GM12878 (cell line): ENCODE data around the gene NDRG2. TPM values are rescaled to one million over a fixed set of nuclear protein-coding genes. Genes with fewer than 3 reads are reported as not detected.

ENCODE experiments used
- ATAC-seq: fragments of 200-7000 bp; cut with Tn5 transposase; 3 replicates; pipeline ENCODE4 v1.9.1; 2020; ENCODE audit warnings: mild to moderate bottlenecking, moderate library complexity
- BruUV-seq: library from RNA; stranded (reverse); fragments of 400-500 nt; replicated peaks from 2 replicates; lab custom pipeline; 2021; lab: Mats Ljungman, UMichigan
- CTCF ChIA-PET: fragments of 300-600 bp; sonication (Branson Sonifier 250); formaldehyde crosslinking; extraction: SDS; loops from one replicate; lab custom pipeline; 2021; ENCODE audit warnings: inconsistent platforms; lab: Yijun Ruan, JAX
- POLR2A ChIA-PET: fragments of 350-600 bp; formaldehyde crosslinking; extraction: SDS; loops from one replicate; lab custom pipeline; 2021; ENCODE audit warnings: inconsistent platforms; lab: Charles Lee
- RAD21 ChIA-PET: fragments of 300-600 bp; sonication (Branson Sonifier 250); formaldehyde crosslinking; loops from one replicate; lab custom pipeline; 2023; ENCODE audit warnings: antibody characterized with exemption; ENCODE audit not compliant: unreplicated experiment; lab: Charles Lee
- SMC1A ChIA-PET: fragments of 300-600 bp; sonication (Branson Sonifier 250); formaldehyde crosslinking; loops from one replicate; lab custom pipeline; 2023; ENCODE audit not compliant: unreplicated experiment, uncharacterized antibody; lab: Charles Lee
- DNase-seq: peaks from one replicate; pipeline ENCODE4 v3.0.0-alpha.2; 2011; ENCODE audit warnings: low read depth, low spot score
- FAIRE-seq: peaks from 3 replicates; lab custom pipeline; 2011; peaks lifted over from hg19 to GRCh38; lab: Jason Lieb, UNC
- H2AFZ ChIP-seq: 2 replicates; pipeline ENCODE4 v1.6.0; 2011; ENCODE audit warnings: low read depth, low read length, control low read depth; ENCODE audit not compliant: control insufficient read depth
- H3K27ac ChIP-seq: 2 replicates; pipeline ENCODE4 v1.5.1; 2011; ENCODE audit warnings: control low read depth; ENCODE audit not compliant: control insufficient read depth, insufficient read depth
- H3K27me3 ChIP-seq, 2 experiments: replicated peaks in 1 of 2; 2 replicates each; pipeline versions ENCODE4 v1.6.0 to v1.6.1; 2011; ENCODE audit warnings: low read length in 1 of 2; ENCODE audit not compliant: control insufficient read depth in 2 of 2, insufficient read depth in 2 of 2
- H3K36me3 ChIP-seq, 2 experiments: 2 replicates each; pipeline ENCODE4 v1.5.1; 2011; ENCODE audit warnings: low read length in 1 of 2; ENCODE audit not compliant: control insufficient read depth in 2 of 2, insufficient read depth in 2 of 2
- H3K4me1 ChIP-seq: 2 replicates; pipeline ENCODE4 v1.6.1; 2011; ENCODE audit warnings: mild to moderate bottlenecking, low read length, moderate library complexity, mixed read lengths; ENCODE audit not compliant: control insufficient read depth, insufficient read depth
- H3K4me2 ChIP-seq: 2 replicates; pipeline ENCODE4 v1.6.0; 2011; ENCODE audit warnings: control low read depth; ENCODE audit not compliant: control insufficient read depth, insufficient read depth
- H3K4me3 ChIP-seq: fragments of 200-600 bp; sonication (generic); 2 replicates; pipeline ENCODE4 v1.5.1; 2016
- H3K79me2 ChIP-seq: 2 replicates; pipeline ENCODE4 v1.6.0; 2011; ENCODE audit warnings: low read length; ENCODE audit not compliant: control insufficient read depth, insufficient read depth
- H3K9ac ChIP-seq: 2 replicates; pipeline ENCODE4 v1.8.0; 2011; ENCODE audit warnings: low read length, control low read depth, mixed read lengths; ENCODE audit not compliant: control insufficient read depth, insufficient read depth
- H3K9me3 ChIP-seq: replicated peaks from 3 replicates; pipeline ENCODE4 v1.5.1; 2011; ENCODE audit warnings: mild to moderate bottlenecking, low read length; ENCODE audit not compliant: control insufficient read depth, insufficient read depth
- H4K20me1 ChIP-seq: 2 replicates; pipeline ENCODE4 v1.6.0; 2011; ENCODE audit not compliant: control insufficient read depth, insufficient read depth
- BHLHE40 ChIP-seq, 2 experiments: fragments of 450-650 bp in 1 of 2; IDR thresholded peaks; 2 replicates each; pipeline ENCODE4 v1.6.1; 2011 to 2017; ENCODE audit warnings: low read depth in 2 of 2, borderline replicate concordance in 1 of 2, improper control_type of control experiment in 1 of 2, low read length in 1 of 2, mild to moderate bottlenecking in 1 of 2
- CBFB ChIP-seq: IDR thresholded peaks from 2 replicates; pipeline ENCODE4 v1.6.1; 2016; ENCODE audit warnings: antibody characterized with exemption, low read depth
- CTCF ChIP-seq, 3 experiments: IDR thresholded peaks in 2 of 3; conservative IDR thresholded peaks in 1 of 3; 2 replicates each; pipeline ENCODE4 v1.5.1; 2011; ENCODE audit warnings: low read depth in 3 of 3, low read length in 3 of 3, mild to moderate bottlenecking in 3 of 3, control low read depth in 2 of 3, moderate library complexity in 2 of 3, inconsistent platforms in 1 of 3, mixed read lengths in 1 of 3; ENCODE audit not compliant: control insufficient read depth in 2 of 3, insufficient read depth in 1 of 3; ENCODE audit errors: extremely low read depth in 1 of 3
- FOXM1 ChIP-seq: IDR thresholded peaks from 2 replicates; pipeline ENCODE4 v1.6.1; 2012; ENCODE audit warnings: low read depth, mild to moderate bottlenecking, inconsistent platforms, low read length, moderate library complexity
- IKZF1 ChIP-seq: fragments of 450-650 bp; conservative IDR thresholded peaks from 2 replicates; pipeline ENCODE4 v1.6.1; 2017; ENCODE audit warnings: antibody characterized with exemption, mild to moderate bottlenecking
- IKZF2 ChIP-seq, 2 experiments: fragments of 450-650 bp; IDR thresholded peaks; 2 replicates each; pipeline ENCODE4 v1.6.1; 2017; ENCODE audit warnings: mild to moderate bottlenecking in 2 of 2, moderate library complexity in 2 of 2
- KAT2A ChIP-seq: conservative IDR thresholded peaks from 2 replicates; pipeline ENCODE4 v1.6.1; 2011; ENCODE audit warnings: low read depth, low read length; ENCODE audit not compliant: control insufficient read depth
- NFXL1 ChIP-seq: fragments of 450-650 bp; IDR thresholded peaks from 2 replicates; pipeline ENCODE4 v1.6.1; 2017; ENCODE audit warnings: antibody characterized with exemption, mild to moderate bottlenecking, borderline replicate concordance
- RAD21 ChIP-seq: IDR thresholded peaks from 2 replicates; pipeline ENCODE4 v1.6.1; 2011; ENCODE audit warnings: mild to moderate bottlenecking, low read depth, low read length, moderate library complexity; ENCODE audit not compliant: insufficient read depth
- RUNX3 ChIP-seq: IDR thresholded peaks from 2 replicates; pipeline ENCODE4 v1.6.1; 2012; ENCODE audit warnings: low read length, inconsistent platforms
- SMC3 ChIP-seq: IDR thresholded peaks from 2 replicates; pipeline ENCODE4 v1.6.1; 2011; ENCODE audit warnings: low read length, improper control_type of control experiment, borderline replicate concordance
- SP1 ChIP-seq: IDR thresholded peaks from one replicate; pipeline ENCODE4 v1.6.1; 2011; ENCODE audit warnings: low read depth, low read length
- SREBF2 ChIP-seq: IDR thresholded peaks from 2 replicates; pipeline ENCODE4 v1.6.1; 2012; ENCODE audit warnings: mild to moderate bottlenecking, low read length
- YY1 ChIP-seq: IDR thresholded peaks from 2 replicates; pipeline ENCODE4 v1.6.1; 2011; ENCODE audit warnings: low read depth, mild to moderate bottlenecking, low read length
- ZNF622 ChIP-seq: fragments of 450-650 bp; IDR thresholded peaks from 2 replicates; pipeline ENCODE4 v1.6.1; 2017; ENCODE audit warnings: mild to moderate bottlenecking, inconsistent platforms
- WGBS: methylation state at CpG from one replicate; pipeline ENCODE4 v1.1.6; 2016; ENCODE audit warnings: low lambda C conversion rate; ENCODE audit not compliant: insufficient replicate concordance, insufficient coverage; ENCODE audit errors: missing lambda C conversion rate; 5-methylcytosine and 5-hydroxymethylcytosine counted together
- in situ Hi-C: fragments of 300-500 bp; cut with MboI; formaldehyde crosslinking; loops from 9 replicates; pipeline ENCODE4 v1.14.3; 2018; ENCODE audit warnings: mixed read lengths
- intact Hi-C: fragments of 100-400 bp; cut with micrococcal nuclease; formaldehyde crosslinking; loops from one replicate; pipeline ENCODE4 v1.14.2; 2022; ENCODE audit not compliant: unreplicated experiment
- polyA plus RNA-seq, 11 experiments: library from polyadenylated mRNA; depleted of rRNA in 4 of 11; unstranded in 6 of 11; stranded (reverse) in 5 of 11; fragments of >200 nt; fragmentation: Nextera tagmentation in 4 of 11; fragmentation: Illumina TruSeq in 1 of 11; extraction: Ambion mirVana in 4 of 11; extraction: Trizol in 1 of 11; gene quantifications; 1 replicate in 1 of 11; 2 replicates in 10 of 11; pipeline versions ENCODE4 v1.2.1 to v1.2.3, GENCODE V29; 2011 to 2016; ENCODE audit warnings: inconsistent platforms in 2 of 11, missing spikeins in 2 of 11, low read depth in 1 of 11
- total RNA-seq, 4 experiments: library from RNA; depleted of rRNA in 3 of 4; stranded (reverse); fragments of >200 nt in 3 of 4; fragmentation: Illumina TruSeq in 1 of 4; extraction: Trizol in 1 of 4; gene quantifications; 2 replicates each; pipeline versions ENCODE4 v1.2.1 to v1.2.3, GENCODE V29; 2013 to 2021

The NDRG2 gene
- total and polyA plus RNA-seq, 10 of the 15 experiments (the other 5 are each of a cell fraction or from before 2014, with no cell fraction given), result 0.15 to 0.49 TPM; not detected in 8

DNA sequence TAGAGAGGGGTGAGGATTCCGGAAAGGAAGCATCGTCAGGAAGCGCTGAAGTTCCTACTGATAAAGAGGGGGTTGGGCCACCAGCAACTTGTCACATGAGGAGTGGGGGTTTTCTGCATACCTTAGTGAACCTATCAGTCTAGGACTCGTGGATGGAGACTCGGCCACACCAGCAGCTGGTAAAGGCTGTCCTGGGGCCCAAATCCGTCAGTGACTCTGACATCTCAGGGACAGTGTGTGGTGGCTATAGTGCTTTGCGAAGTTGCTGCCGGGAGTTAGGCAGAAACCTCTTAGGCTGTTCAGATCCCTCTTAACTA lies 53.2 kb downstream of the NDRG2 start (continued):
- TF ChIP-seq RAD21 (no peak), ZNF622 (no peak), SP1 (no peak), NFXL1 (no peak), SREBF2 (no peak)

DNA sequence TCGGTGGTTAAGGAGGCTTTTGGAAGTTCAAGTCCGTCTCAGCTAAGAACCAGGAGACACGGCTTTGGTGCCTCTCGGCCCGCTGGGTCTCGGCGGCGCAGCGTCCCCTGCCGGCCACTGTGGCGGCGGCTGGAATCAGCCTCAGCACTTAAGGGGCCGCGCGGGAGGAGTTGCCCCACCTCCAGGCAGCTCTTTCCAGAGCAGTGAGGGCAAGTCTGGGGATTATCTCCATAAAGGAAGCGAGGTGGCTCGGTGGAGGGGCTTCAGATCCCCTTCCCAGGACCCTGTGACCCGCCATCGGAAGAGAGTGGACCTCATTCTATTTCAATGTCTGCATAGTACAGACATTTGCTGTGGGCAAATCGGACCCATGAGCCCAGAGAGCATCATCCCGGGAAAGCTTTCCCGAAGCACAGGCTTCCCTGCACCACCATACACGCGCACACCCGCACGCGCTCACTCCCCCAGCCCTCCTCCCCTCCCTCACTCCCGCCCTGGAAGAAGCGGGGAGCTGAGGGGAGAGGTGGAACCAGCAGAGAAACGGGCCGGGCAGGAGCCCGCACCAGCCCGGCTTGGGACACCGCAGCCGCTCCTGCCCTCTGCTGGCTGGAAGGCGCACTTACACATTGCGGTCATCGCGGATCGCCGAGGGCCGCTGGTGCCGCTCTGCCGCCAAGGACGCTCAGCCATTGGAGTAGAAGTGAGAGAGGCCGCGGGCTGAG lies 53.7 kb downstream of the NDRG2 start:
- no peaks in the 10 kb centered on the region; a peak in 1 of 4 replicates for H3K27me3 ChIP-seq
- no peaks in the 10 kb centered on the region for H3K36me3 ChIP-seq
- ChIA-PET CTCF (interaction anchor here (0.5 to 5.2 kb wide), 33 partner anchors 8 to 585 kb away, joined by 3 to 61 read pairs (median 4); partner anchors contain the start of gene ARHGEF40), RAD21 (interaction anchor here (0.7 to 1.9 kb wide), 7 partner anchors 10 to 279 kb away, joined by 3 to 10 read pairs (median 3); no protein-coding TSS in a partner anchor), SMC1A (interaction anchor here (0.7 to 2.3 kb wide), 6 partner anchors 9 to 289 kb away, joined by 3 to 20 read pairs (median 4); no protein-coding TSS in a partner anchor), POLR2A (no interaction called here)
- intact Hi-C loops (loop anchor here (1.0 to 2.0 kb wide), 2 partner anchors 112 to 274 kb away; no protein-coding TSS in a partner anchor), in situ Hi-C loops (no loop called here)
- H3K4me2 ChIP-seq, result peak overlapping the region; percentile 71
- H3K4me3 ChIP-seq, result peak overlapping the region; percentile 60
- H3K27ac ChIP-seq, result no peak overlapping the region
- no peaks in the 10 kb centered on the region for H3K4me1 ChIP-seq
- peak; percentile 87 to 98 (median 90) for TF ChIP-seq CTCF (IDR thresholded peaks at IDR 0.05 in 2 of 3, conservative IDR thresholded peaks at IDR 0.05 in 1 of 3; ENCODE audit: control insufficient read depth in 2 of 3, extremely low read depth in 1 of 3, insufficient read depth in 1 of 3, low read depth in 3 of 3, low read length in 3 of 3)
- peak; percentile 56; the same call in 1 of the 2 replicates for TF ChIP-seq SMC3
- TF ChIP-seq CBFB, result peak; percentile 76
- TF ChIP-seq FOXM1, result no peak
- peak; percentile 49 for TF ChIP-seq RAD21
- peak; percentile 39; the same call in 1 of the 2 replicates for TF ChIP-seq IKZF1
- peak; percentile 9 to 25; a peak in 1 of 4 replicates for TF ChIP-seq IKZF2 (IDR thresholded peaks at IDR 0.05)
- peak; percentile 35 to 69; a peak in 3 of 4 replicates for TF ChIP-seq BHLHE40 (IDR thresholded peaks at IDR 0.05; ENCODE audit: borderline replicate concordance in 1 of 2, low read depth in 2 of 2, low read length in 1 of 2)
- TF ChIP-seq KAT2A, result no peak
- peak; percentile 55; the same call in 1 of the 2 replicates for TF ChIP-seq YY1
- TF ChIP-seq RUNX3, result peak; percentile 92
- 2% methylated on average over 47 of the region's 47 CpGs for WGBS
- H2AFZ ChIP-seq, result peak overlapping the region; percentile 63
- FAIRE-seq, result peak; percentile 82
- no peaks in the 10 kb centered on the region for H3K9me3 ChIP-seq
- H3K79me2 ChIP-seq, result no peaks in the 10 kb centered on the region
- no peaks in the 10 kb centered on the region for H4K20me1 ChIP-seq
- ATAC-seq, result peak; percentile 98
- BruUV-seq, result no TSS peak
- peak; percentile 9 for DNase-seq
- H3K9ac ChIP-seq, result no peak overlapping the region; the same call in 1 of the 2 replicates
